Neural progenitor cell (in vitro differentiated cells): ENCODE results near the gene MBP. TPM values are rescaled to one million over a fixed set of nuclear protein-coding genes. Genes with fewer than 3 reads are reported as not detected.

Experiments used
- DNase-seq: peaks from one replicate; pipeline ENCODE4 v3.0.0-alpha.2; 2016; ENCODE audit warnings: low spot score
- H2AFZ ChIP-seq: fragments of 200-600 bp; sonication (generic); replicated peaks from 2 replicates; pipeline ENCODE4 v1.6.1; 2016; ENCODE audit warnings: antibody characterized with exemption
- H3F3A ChIP-seq: fragments of 200-600 bp; sonication (generic); 2 replicates; pipeline ENCODE4 v1.6.1; 2016; ENCODE audit warnings: antibody characterized with exemption, low read depth
- H3K27ac ChIP-seq: fragments of 200-600 bp; sonication (generic); 2 replicates; pipeline ENCODE4 v1.5.1; 2016; ENCODE audit warnings: mild to moderate bottlenecking
- H3K27me3 ChIP-seq: fragments of 200-600 bp; sonication (generic); 2 replicates; pipeline ENCODE4 v1.6.1; 2016; ENCODE audit warnings: mild to moderate bottlenecking, moderate library complexity
- H3K36me3 ChIP-seq: fragments of 200-600 bp; sonication (generic); 2 replicates; pipeline ENCODE4 v1.5.1; 2016
- H3K4me1 ChIP-seq: fragments of 200-600 bp; sonication (generic); 2 replicates; pipeline ENCODE4 v1.6.1; 2016; ENCODE audit warnings: mixed run types
- H3K4me2 ChIP-seq: fragments of 200-600 bp; sonication (generic); 2 replicates; pipeline ENCODE4 v1.6.1; 2016
- H3K4me3 ChIP-seq: fragments of 200-600 bp; sonication (generic); 2 replicates; pipeline ENCODE4 v1.5.1; 2016
- H3K79me2 ChIP-seq: fragments of 200-600 bp; sonication (generic); 2 replicates; pipeline ENCODE4 v1.6.1; 2016; ENCODE audit warnings: low read depth
- H3K9ac ChIP-seq: fragments of 200-600 bp; sonication (generic); 2 replicates; pipeline ENCODE4 v1.6.1; 2016
- H3K9me3 ChIP-seq: fragments of 200-600 bp; sonication (generic); 2 replicates; pipeline ENCODE4 v1.5.1; 2016; ENCODE audit warnings: low read depth
- H4K20me1 ChIP-seq: fragments of 200-600 bp; sonication (generic); 2 replicates; pipeline ENCODE4 v1.6.1; 2016; ENCODE audit warnings: low read depth
- H3K27ac Mint-ChIP-seq: 3 replicates; pipeline ENCODE4 v1.8.0; 2021; ENCODE audit warnings: mixed read lengths
- H3K27me3 Mint-ChIP-seq: 2 replicates; pipeline ENCODE4 v1.8.0; 2022; ENCODE audit warnings: low read depth, mild to moderate bottlenecking, inconsistent platforms, moderate library complexity, mixed read lengths; ENCODE audit not compliant: insufficient read depth
- H3K36me3 Mint-ChIP-seq: 3 replicates; pipeline ENCODE4 v1.8.0; 2021; ENCODE audit warnings: mixed read lengths
- H3K4me1 Mint-ChIP-seq: 3 replicates; pipeline ENCODE4 v1.8.0; 2021; ENCODE audit warnings: mixed read lengths
- H3K4me3 Mint-ChIP-seq: 3 replicates; pipeline ENCODE4 v1.8.0; 2021; ENCODE audit warnings: mild to moderate bottlenecking, moderate library complexity, mixed read lengths
- H3K9me3 Mint-ChIP-seq: 3 replicates; pipeline ENCODE4 v1.8.0; 2020; ENCODE audit warnings: mixed read lengths
- EZH2 ChIP-seq: fragments of 200-600 bp; sonication (generic); IDR thresholded peaks from 2 replicates; pipeline ENCODE4 v1.6.1; 2017; ENCODE audit warnings: antibody characterized with exemption, mild to moderate bottlenecking, moderate library complexity
- EZH2phosphoT487 ChIP-seq: fragments of 200-600 bp; sonication (generic); IDR thresholded peaks from 2 replicates; pipeline ENCODE4 v1.6.1; 2017; ENCODE audit warnings: antibody characterized with exemption
- total RNA-seq: library from RNA; depleted of rRNA; stranded (reverse); fragments of >200 nt; gene quantifications from 2 replicates; pipeline ENCODE4 v1.2.3, GENCODE V29; 2015; ENCODE audit warnings: low replicate concordance
- TF ChIP-seq, protein P1 (sequence below): fragments of 200-600 bp; sonication (generic); IDR thresholded peaks from 2 replicates; pipeline ENCODE4 v1.5.1; 2017; ENCODE audit warnings: antibody characterized with exemption, mild to moderate bottlenecking

MBP gene
- total RNA-seq, 1 donor from 2014 or later: 0.64 TPM

DNA sequence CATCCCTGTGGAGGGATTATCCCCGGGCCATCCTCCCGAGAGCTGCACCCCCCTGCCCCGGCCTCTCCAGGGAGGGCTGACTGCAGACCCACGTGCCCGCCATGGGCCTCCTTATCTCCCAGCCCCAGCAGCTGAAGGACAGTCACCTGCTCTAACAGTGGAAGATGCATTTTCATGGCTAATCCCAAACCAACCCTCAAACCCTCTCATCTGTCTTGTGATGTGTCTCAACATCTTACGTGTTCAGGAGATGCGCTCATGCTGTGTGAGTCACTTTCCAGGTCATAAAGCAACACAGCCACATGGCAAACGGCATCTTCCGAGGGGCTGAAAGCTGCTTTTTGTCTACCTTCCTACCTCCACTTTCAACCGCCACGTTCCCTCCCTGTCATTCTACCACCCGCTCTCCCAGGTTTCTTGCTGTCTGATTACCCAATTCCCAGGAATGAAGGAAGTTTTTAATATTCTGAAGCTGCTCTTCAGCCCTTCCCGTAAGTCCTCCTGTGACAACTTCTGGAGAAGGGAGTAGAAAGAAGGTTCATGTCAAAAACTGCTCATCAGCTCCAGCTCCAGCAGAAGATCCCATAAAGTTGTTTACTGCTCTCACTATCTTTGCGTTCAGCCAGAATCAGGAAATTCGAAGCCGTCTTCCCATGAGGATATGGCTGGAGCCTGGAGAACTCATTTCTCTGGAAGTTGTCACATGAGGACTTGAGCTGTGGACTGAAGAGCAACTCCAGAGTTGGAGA lies 54.5 kb downstream of the MBP start:
- Mint-ChIP-seq H3K36me3 (peaks cover 1% of the 10 kb centered on the region), H3K27ac (no peak overlapping the region), H3K9me3 (peaks cover under 1% of the 10 kb centered on the region), H3K4me3 (no peak overlapping the region), H3K27me3 (peaks cover 3% of the 10 kb centered on the region), H3K4me1 (no peaks in the 10 kb centered on the region)
- no peaks in the 10 kb centered on the region for H4K20me1 ChIP-seq
- no peaks in the 10 kb centered on the region for H3K36me3 ChIP-seq
- TF ChIP-seq, protein P1, sequence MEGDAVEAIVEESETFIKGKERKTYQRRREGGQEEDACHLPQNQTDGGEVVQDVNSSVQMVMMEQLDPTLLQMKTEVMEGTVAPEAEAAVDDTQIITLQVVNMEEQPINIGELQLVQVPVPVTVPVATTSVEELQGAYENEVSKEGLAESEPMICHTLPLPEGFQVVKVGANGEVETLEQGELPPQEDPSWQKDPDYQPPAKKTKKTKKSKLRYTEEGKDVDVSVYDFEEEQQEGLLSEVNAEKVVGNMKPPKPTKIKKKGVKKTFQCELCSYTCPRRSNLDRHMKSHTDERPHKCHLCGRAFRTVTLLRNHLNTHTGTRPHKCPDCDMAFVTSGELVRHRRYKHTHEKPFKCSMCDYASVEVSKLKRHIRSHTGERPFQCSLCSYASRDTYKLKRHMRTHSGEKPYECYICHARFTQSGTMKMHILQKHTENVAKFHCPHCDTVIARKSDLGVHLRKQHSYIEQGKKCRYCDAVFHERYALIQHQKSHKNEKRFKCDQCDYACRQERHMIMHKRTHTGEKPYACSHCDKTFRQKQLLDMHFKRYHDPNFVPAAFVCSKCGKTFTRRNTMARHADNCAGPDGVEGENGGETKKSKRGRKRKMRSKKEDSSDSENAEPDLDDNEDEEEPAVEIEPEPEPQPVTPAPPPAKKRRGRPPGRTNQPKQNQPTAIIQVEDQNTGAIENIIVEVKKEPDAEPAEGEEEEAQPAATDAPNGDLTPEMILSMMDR: no peak
- TF ChIP-seq EZH2phosphoT487 (no peak), EZH2 (no peak)
- H3K27me3 ChIP-seq: no peaks in the 10 kb centered on the region
- H3K79me2 ChIP-seq: no peaks in the 10 kb centered on the region
- no peak overlapping the region for H2AFZ ChIP-seq
- no peak overlapping the region for H3K9ac ChIP-seq
- DNase-seq: no peak
- no peak overlapping the region for H3K27ac ChIP-seq
- no peaks in the 10 kb centered on the region for H3F3A ChIP-seq
- no peak overlapping the region for H3K4me3 ChIP-seq
- no peaks in the 10 kb centered on the region for H3K9me3 ChIP-seq
- H3K4me1 ChIP-seq: no peaks in the 10 kb centered on the region
- H3K4me2 ChIP-seq: no peak overlapping the region

DNA sequence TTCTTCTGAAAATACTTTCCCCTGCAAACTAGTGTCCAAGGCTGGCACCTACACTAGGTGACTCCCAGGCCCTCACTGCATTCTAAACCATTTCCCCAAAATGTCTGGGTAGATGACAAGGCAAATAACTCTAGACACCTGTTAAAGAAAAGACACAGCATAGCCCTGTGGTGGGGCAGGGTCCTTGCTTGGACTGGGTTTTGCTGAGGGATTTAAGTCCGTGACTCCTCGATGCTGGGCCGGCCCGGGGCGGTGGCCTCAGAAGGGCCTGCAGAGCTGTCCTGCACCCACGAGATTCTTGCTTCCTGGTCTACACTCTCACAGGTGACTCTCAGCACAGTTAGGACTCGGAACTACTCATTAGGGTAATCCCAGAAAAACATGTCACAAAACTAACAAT lies 55.2 kb downstream of the MBP start:
- H3K36me3 Mint-ChIP-seq: no peaks in the 10 kb centered on the region
- no peaks in the 10 kb centered on the region for H3K36me3 ChIP-seq
- peaks cover 3% of the 10 kb centered on the region for H3K27me3 Mint-ChIP-seq
- no peak overlapping the region for H3K4me2 ChIP-seq
- H4K20me1 ChIP-seq: no peaks in the 10 kb centered on the region
- no peaks in the 10 kb centered on the region for H3K4me1 ChIP-seq
- H3K9me3 ChIP-seq: no peaks in the 10 kb centered on the region
- no peaks in the 10 kb centered on the region for H3K4me1 Mint-ChIP-seq
- no peak overlapping the region for H3K9ac ChIP-seq
- H3F3A ChIP-seq: no peaks in the 10 kb centered on the region
- no peaks in the 10 kb centered on the region for H3K79me2 ChIP-seq
- H2AFZ ChIP-seq: no peak overlapping the region
- H3K27ac Mint-ChIP-seq: no peak overlapping the region
- H3K9me3 Mint-ChIP-seq: no peaks in the 10 kb centered on the region
- TF ChIP-seq, protein P1: no peak
- TF ChIP-seq EZH2 (no peak), EZH2phosphoT487 (no peak)
- H3K4me3 Mint-ChIP-seq: no peak overlapping the region
- no peaks in the 10 kb centered on the region for H3K27me3 ChIP-seq
- DNase-seq: no peak
- H3K27ac ChIP-seq: no peak overlapping the region
- H3K4me3 ChIP-seq: no peak overlapping the region

DNA sequence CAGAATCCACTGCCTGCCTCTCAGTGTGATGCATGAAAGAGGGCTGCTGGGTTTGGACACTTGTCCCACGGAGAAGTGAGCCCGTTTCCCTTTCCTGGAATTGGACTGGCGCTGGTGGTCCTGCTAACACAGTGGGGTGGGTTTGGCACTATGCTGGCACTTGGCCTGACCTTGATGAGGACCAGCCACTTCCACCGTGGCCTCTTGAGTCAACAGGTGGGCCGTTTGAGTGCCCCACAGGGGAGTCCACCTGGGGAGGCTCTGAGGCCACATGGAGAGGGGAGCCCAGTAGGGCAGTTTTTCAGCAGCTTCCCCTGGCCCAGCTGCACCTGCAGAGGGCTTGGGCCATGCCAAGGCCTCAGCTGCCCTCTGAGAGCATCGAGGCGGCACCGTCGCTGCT lies 56.5 kb downstream of the MBP start:
- Histone ChIP-seq H3F3A (no peaks in the 10 kb centered on the region), H3K4me2 (no peak overlapping the region), H4K20me1 (no peaks in the 10 kb centered on the region), H3K9ac (no peak overlapping the region), H3K27me3 (no peaks in the 10 kb centered on the region), H3K9me3 (no peaks in the 10 kb centered on the region), H3K4me1 (no peaks in the 10 kb centered on the region), H3K27ac (no peak overlapping the region), H2AFZ (no peak overlapping the region), H3K79me2 (no peaks in the 10 kb centered on the region), H3K4me3 (no peak overlapping the region), H3K36me3 (no peaks in the 10 kb centered on the region)
- H3K4me1 Mint-ChIP-seq: no peaks in the 10 kb centered on the region
- H3K4me3 Mint-ChIP-seq: no peak overlapping the region
- no peak for DNase-seq
- H3K27ac Mint-ChIP-seq: no peak overlapping the region
- H3K27me3 Mint-ChIP-seq: no peaks in the 10 kb centered on the region
- TF ChIP-seq EZH2 (no peak), EZH2phosphoT487 (no peak)
- TF ChIP-seq, protein P1: no peak
- no peaks in the 10 kb centered on the region for H3K9me3 Mint-ChIP-seq
- no peaks in the 10 kb centered on the region for H3K36me3 Mint-ChIP-seq
